Omental fat pad (tissue), 4 donors: ENCODE results near the gene DOCK9. TPM values are rescaled to one million over a fixed set of nuclear protein-coding genes. Genes with fewer than 3 reads are reported as not detected.

Source experiments
- ATAC-seq: fragments of 150-250 bp; one replicate; pipeline ENCODE4 v1.9.1; 2016; ENCODE audit warnings: mild to moderate bottlenecking, moderate library complexity; ENCODE audit not compliant: low FRiP score
- DNase-seq: peaks from one replicate; pipeline ENCODE4 v3.0.0-alpha.2; 2019; ENCODE audit warnings: low spot score
- total RNA-seq, 4 donors: library from RNA; depleted of rRNA; stranded (reverse); fragments of >200 nt; gene quantifications; one replicate each; pipeline ENCODE4 v1.1.0, GENCODE V29; 2016
- TF ChIP-seq, protein P1 (sequence below), 3 donors: fragments of 450-650 bp; IDR thresholded peaks; one replicate each; pipeline ENCODE4 v1.5.1; 2016 to 2017; ENCODE audit warnings: antibody characterized with exemption in 3 of 3, mild to moderate bottlenecking in 3 of 3, moderate library complexity in 2 of 3

Gene DOCK9
- total RNA-seq, 4 donors from 2014 or later = 94.4 to 364 (median 145) TPM

DNA sequence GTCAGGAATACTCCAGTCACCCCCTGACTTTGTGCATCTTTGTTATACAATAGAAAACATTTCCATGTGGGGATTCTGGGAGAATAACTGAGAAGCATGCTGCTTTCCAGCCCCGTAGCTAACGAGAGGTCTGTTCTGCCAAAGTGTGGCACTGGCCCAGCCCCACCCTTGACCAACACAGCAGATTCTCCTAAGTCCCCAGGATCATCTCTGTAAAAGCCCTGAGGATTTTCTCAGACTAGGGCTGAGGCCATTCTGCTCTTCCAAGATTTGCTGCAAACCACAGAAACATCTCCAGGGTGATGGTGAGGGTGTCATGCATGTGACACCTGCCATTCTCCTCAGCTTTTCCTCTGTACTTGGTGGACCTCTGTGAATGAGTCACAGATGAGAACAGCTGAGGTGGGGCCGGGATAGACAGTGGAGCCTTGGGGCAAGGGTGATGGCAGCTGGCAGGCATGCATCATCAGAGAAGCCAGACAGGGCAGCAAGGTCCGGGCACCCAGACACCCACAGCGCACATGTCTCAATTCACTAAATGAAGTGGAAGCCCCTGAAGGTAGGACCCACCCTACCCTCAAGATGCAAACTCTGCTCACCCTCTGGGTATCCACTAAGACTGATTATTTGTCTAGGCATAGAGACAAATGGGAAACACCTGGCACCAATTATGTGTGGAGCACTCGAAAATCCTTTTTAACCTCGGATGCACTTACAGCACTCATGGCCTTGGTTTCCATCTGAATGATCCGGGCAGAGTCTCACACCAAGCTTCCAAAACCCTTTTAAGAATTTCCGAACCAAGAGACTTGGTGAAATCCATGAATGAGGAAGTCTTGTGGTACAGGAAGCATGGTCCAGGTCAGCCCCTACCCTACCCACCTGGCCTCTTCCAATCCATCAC, 20.1 kb upstream of the DOCK9 start:
- no peak for ATAC-seq
- no peak for DNase-seq
- TF ChIP-seq, protein P1, sequence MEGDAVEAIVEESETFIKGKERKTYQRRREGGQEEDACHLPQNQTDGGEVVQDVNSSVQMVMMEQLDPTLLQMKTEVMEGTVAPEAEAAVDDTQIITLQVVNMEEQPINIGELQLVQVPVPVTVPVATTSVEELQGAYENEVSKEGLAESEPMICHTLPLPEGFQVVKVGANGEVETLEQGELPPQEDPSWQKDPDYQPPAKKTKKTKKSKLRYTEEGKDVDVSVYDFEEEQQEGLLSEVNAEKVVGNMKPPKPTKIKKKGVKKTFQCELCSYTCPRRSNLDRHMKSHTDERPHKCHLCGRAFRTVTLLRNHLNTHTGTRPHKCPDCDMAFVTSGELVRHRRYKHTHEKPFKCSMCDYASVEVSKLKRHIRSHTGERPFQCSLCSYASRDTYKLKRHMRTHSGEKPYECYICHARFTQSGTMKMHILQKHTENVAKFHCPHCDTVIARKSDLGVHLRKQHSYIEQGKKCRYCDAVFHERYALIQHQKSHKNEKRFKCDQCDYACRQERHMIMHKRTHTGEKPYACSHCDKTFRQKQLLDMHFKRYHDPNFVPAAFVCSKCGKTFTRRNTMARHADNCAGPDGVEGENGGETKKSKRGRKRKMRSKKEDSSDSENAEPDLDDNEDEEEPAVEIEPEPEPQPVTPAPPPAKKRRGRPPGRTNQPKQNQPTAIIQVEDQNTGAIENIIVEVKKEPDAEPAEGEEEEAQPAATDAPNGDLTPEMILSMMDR (IDR thresholded peaks at IDR 0.05) = no peak

DNA sequence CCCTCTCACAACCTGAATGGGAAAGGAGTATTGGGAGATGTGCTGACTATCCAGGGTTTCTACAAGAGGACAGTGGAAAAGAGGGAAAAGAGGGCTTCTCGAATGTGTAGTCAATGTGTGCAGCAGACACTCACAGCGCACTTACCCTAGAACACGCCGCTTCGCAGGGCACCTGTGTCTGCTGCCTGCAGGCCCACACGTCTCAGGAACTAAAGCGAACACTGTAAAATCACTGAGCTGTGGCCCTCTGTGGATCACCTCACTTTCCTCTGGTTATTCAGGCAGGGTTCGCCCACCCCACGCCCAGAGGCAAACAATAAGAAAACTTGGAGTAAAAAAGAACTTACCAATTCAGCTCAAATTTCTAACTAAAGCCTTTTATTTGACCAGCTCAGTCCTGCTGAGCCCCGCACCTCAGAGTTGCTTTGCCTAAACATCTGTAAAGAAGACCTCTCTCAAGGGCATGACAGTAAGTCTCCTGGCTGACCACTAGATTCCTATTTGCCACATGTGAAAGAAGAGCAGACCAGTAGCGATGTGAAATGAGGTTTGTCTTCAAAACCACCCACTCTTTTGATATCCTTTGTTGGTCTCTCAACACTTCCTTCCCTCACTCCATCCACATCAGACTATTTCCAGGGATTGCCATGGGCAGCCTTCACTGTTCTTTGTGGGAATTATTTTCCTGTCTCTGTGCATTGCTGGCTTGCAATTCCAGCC, 19.3 kb upstream of the DOCK9 start:
- TF ChIP-seq, protein P1 (IDR thresholded peaks at IDR 0.05) = no peak
- DNase-seq = no peak
- no peak for ATAC-seq

- TF ChIP-seq, protein P1 (IDR thresholded peaks at IDR 0.05) = no peak
- no peak for ATAC-seq
- DNase-seq = no peak
These were observed 18.2 kb upstream of the DOCK9 start for GRCh38 chr13:98996046-98996445.

DNA sequence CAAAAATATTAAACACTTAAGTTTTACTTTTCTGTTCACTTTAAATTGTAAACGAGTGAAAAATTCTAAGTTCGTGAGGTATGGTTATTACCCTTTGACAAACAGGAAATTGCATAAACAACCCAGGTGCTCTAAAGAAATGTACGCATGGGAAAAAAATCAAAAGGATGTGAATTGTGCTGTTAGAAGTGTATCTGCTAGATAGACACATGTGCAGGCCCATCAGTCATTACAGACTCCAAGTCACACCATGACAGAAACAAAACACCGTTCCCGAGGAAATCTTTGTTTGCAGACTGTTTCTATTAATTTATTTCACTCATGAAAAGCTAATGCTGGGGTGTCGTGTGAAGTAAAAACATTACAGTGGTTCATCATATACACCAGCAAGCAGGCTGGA, 17.0 kb upstream of the DOCK9 start:
- TF ChIP-seq, protein P1 (IDR thresholded peaks at IDR 0.05) = no peak
- no peak for ATAC-seq
- DNase-seq = no peak

- TF ChIP-seq, protein P1 (IDR thresholded peaks at IDR 0.05) = no peak
- no peak for ATAC-seq
- no peak for DNase-seq
These were observed 16.2 kb upstream of the DOCK9 start for GRCh38 chr13:98994080-98994479.

- TF ChIP-seq, protein P1 (IDR thresholded peaks at IDR 0.05) = no peak
- ATAC-seq (no peak), DNase-seq (no peak)
These were observed 14.5 kb upstream of the DOCK9 start for GRCh38 chr13:98992355-98992754.
